ENCODE results near the gene KRT77. TPM values are rescaled to one million over a fixed set of nuclear protein-coding genes. Genes with fewer than 3 reads are reported as not detected.

The KRT77 gene
- total RNA-seq, 1 donor from 2014 or later = 0.96 TPM

DNA sequence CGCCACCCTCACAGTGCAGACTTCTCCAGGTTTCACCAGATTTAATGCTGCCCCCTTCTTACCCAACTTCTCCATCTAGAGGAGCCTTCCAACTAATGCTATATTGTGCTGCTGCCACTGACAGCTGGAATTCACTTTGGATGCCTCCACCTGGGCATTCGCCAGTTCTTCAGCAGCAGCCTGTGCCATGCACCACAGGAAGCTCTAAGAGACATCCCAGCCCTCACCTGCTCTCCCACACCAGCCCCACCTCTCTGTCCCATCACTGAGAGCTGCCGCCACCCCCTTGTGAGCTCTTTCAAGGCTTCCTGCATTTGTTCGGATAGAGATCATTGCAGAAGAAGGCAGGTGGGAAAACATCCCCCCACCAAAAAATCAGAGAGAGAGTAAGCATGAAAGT, 46.7 kb downstream of the KRT77 start:
- DNase-seq (ENCODE audit: low spot score) = no peak

DNA sequence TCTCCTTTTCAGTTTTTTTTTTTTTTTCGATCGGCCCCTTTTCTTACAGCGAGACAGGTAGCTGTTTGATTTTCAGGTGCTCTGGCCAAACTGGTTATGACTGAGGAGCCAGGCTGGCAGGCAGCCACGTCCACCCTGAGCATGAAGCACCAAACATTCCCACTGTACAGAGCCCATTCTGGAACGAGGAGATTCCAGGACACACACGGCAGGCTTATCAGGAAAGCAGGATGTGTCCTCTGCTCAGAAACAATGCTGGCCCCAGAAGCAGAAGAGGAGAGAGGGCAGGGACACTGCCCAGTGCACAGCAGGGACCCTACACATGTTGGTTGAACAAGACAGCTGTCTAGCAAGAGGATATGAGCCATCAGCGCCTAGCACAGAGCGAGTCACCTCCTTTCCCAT, 47.6 kb downstream of the KRT77 start:
- DNase-seq (ENCODE audit: low spot score) = no peak

DNA sequence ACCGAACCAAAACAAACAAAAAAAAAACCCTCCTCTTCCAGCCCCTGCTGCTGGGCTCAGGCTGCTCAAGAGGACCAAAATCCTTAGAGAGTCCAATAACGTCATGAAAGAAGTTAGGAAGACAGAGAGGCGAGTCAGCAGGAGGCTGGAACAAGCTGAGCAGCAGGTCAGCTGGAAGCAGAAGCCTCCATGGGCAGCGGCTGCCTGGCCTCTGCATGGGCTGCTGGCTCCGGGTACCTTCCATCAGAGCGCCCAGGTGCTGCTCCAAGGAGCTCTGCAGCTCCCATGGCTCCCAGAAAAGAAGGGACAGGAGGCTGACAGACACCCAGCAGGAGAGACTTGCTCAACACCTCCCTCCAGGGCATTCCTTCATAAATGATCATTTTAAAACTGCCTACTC, 48.1 kb downstream of the KRT77 start:
- no peak for DNase-seq (ENCODE audit: low spot score)

- DNase-seq (ENCODE audit: low spot score) = no peak
Observed at GRCh38 chr12:52651726-52652261, 51.5 kb downstream of the KRT77 start, which contains the start of gene KRT2. KRT2 (minus strand) TSS chr12:52652211; CDS start chr12:52652142, 69 bp downstream.

GRCh38 chr12:52650520-52651081, 52.7 kb downstream of the KRT77 start:
- DNase-seq (ENCODE audit: low spot score) = peak; percentile 53

GRCh38 chr12:52649066-52649465, 54.3 kb downstream of the KRT77 start:
- no peak for DNase-seq (ENCODE audit: low spot score)

DNA sequence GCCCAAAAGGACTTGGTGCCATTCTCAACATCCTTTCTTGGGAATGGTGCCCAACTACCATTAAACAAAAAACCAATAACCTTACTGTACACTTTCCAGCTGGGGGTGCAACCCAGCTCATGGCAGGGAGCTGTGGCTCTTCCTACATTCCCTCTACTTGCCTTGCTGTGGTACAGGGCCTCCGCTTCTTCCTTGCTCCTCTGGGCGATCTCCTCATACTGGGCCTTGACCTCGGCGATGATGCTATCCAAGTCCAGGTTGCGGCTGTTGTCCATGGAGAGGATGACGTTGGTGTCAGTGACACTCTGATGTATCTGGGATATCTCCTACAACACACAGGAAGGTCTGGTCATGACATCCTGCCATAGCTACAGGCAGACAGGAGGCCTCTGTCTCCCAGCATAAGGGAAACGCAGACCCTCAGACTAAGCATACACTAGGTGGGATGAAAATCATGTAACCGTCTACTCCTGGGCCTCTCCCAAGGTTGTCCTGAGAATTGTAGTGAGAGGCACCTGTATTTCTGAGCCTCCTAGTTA, 55.2 kb downstream of the KRT77 start:
- no peak for DNase-seq (ENCODE audit: low spot score)

- DNase-seq (ENCODE audit: low spot score) = no peak
Observed at GRCh38 chr12:52647601-52648000, 55.7 kb downstream of the KRT77 start.

- no peak for DNase-seq (ENCODE audit: low spot score)
Observed at GRCh38 chr12:52646613-52647012, 56.7 kb downstream of the KRT77 start.

DNA sequence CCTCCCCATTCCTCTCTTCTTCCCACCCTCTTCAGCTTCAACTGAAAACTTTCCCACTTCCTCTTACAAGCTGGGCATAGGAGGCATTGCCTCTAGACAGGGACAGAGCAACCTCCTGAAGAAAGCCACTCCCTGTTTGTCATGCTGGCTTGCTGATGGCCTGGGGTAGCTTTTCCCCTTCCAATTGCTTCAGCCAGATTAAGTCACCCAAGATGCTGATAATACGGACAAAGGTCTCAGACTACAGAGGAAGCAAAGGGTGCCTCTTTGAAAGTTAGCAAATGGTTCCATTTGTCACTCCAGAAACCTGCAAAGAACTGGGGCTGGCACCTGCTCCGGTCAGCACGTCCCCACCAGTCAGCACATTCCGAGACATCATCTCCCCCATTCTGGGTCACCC, 57.3 kb downstream of the KRT77 start:
- no peak for DNase-seq (ENCODE audit: low spot score)

DNA sequence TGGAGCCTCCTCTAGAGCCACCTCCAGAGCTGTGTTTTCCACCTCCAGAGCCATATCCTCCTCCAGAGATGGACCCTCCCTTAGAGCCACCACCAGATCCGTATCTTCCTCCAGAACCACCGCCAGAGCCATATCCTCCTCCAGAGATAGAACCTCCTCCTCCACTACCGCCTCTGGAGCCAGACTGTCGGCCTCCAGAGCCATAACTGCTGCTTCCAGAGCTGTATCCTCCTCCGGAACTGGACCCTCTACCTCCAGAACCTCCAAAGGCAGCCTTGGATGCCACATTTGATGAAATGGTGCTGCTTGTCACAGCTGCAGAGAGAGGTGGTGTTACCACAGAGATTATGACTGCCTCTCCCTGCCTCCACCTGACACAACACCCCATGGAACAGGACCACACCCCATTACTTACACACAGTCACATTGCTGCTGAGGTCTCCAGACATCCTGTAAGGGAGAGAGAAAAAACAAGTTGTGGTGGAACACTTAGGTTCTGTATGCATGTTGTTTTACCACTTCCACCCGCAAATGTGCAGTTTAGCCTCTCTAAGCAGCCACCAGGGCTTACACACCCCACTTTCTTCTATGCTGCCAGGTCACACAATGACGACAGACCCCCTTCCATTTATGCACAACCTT, 58.1 kb downstream of the KRT77 start:
- DNase-seq (ENCODE audit: low spot score) = no peak

DNA sequence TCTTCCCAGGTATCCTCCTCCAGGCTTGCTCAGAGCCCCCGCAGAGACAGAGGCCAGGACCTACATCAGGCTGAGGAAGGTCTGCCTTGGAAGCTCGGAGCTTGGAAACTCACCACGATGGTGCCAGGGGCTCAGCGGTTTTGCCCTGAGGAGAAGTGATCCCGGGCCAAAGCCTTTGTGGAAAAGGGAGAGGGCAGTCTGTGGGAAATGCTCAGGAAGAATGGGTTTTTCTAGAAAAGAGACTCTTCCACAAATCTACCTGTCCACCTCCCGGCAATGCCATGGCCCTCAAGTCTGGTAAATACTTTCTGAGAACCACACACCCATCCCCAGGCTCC, 59.3 kb downstream of the KRT77 start:
- no peak for DNase-seq (ENCODE audit: low spot score)

DNA sequence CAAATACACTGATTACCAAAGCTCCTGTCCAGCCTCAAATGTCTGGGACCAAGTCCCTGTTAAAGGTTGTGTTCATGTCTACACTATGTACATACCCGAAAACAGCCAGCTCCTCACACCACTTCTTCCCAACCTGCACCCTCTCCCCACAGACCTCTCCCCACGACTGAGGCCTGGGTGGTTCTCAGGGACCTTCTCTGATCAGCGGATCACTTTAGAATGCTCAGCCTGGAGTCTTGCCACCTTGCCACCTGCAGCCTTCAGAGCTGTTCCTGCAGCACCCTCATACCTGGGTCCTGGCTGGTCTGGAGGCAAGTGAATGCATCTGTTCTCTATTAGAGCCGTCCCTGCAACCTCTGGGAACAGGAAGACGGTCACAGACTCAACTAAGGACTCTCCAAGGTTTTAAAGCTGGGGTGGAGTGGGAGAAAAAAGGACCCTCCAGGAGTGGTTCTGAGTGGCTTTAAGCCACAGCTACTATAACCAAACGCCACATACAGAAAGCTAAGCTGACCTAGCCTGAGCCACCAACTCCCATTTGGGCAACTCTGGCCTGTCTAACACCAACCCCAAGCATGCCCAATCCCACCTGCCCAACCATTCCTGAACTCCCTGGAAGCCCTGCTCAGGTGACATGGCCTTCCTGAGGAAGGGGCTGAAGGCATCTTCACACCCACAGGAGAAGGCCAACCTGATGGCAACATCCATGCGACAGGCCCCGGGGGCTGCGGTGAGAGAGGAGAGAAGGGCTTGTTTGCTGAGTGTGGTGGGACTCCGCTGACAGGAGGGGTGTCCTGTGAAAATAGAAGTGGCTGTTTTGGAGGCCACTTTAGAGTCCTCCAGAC, 59.9 kb downstream of the KRT77 start:
- DNase-seq (ENCODE audit: low spot score) = no peak

DNA sequence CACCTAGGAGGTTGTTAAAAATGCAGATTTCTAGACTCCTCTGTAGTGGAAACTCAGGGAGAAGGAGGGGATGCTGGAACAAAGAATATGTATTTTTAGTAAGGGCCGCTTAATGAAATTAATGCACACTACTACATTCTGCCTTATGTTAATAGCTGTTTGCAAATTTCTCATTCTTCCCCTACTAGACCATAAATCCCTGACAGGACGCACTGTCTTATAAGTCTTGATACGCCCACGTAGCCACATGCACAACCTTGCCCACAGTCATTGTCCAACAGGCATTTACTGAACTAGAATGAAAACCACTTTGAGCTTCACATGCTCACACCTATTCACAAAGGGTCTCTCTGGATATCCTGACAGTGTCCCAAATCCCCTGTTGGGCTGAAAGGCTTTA, 61.9 kb downstream of the KRT77 start:
- no peak for DNase-seq (ENCODE audit: low spot score)

Other genes starting within 250 kb of the KRT77 start
- 2.6 TPM for gene KRT6C, start 229.7 kb downstream of the KRT77 start, total RNA-seq (ENCODE audit: insufficient read depth, low replicate concordance)
- 701 TPM for gene KRT6A, start 210.3 kb downstream of the KRT77 start, total RNA-seq (ENCODE audit: insufficient read depth, low replicate concordance)
- 446 TPM for gene KRT5, start 183.1 kb downstream of the KRT77 start, total RNA-seq (ENCODE audit: insufficient read depth, low replicate concordance)
- not detected for gene KRT71, start 150.4 kb downstream of the KRT77 start, total RNA-seq (ENCODE audit: insufficient read depth, low replicate concordance)
- gene KRT74, start 129.7 kb downstream of the KRT77 start, total RNA-seq (ENCODE audit: insufficient read depth, low replicate concordance) = 3.4 TPM
- 1.2 TPM for gene KRT72, start 102.1 kb downstream of the KRT77 start, total RNA-seq (ENCODE audit: insufficient read depth, low replicate concordance)
- gene KRT73, start 85.0 kb downstream of the KRT77 start, total RNA-seq (ENCODE audit: insufficient read depth, low replicate concordance) = not detected
- gene KRT2, start 51.3 kb downstream of the KRT77 start, total RNA-seq (ENCODE audit: insufficient read depth, low replicate concordance) = 0.48 TPM
- 4.1 TPM for gene KRT1, start 23.1 kb downstream of the KRT77 start, total RNA-seq (ENCODE audit: insufficient read depth, low replicate concordance)
- gene KRT76, start 73.8 kb upstream of the KRT77 start, total RNA-seq (ENCODE audit: insufficient read depth, low replicate concordance) = 2.2 TPM
- gene KRT3, start 92.6 kb upstream of the KRT77 start, total RNA-seq (ENCODE audit: insufficient read depth, low replicate concordance) = not detected
- gene KRT4, start 110.6 kb upstream of the KRT77 start, total RNA-seq (ENCODE audit: insufficient read depth, low replicate concordance) = 77.5 TPM
- gene KRT79, start 130.8 kb upstream of the KRT77 start, total RNA-seq (ENCODE audit: insufficient read depth, low replicate concordance) = not detected
- 8.7 TPM for gene KRT78, start 145.5 kb upstream of the KRT77 start, total RNA-seq (ENCODE audit: insufficient read depth, low replicate concordance)
- gene KRT8, start 201.6 kb upstream of the KRT77 start, total RNA-seq (ENCODE audit: insufficient read depth, low replicate concordance) = 94.6 TPM
- gene KRT18, start 245.6 kb upstream of the KRT77 start, total RNA-seq (ENCODE audit: insufficient read depth, low replicate concordance) = 87.9 TPM